Kidney glomerular epithelial cell (primary cell): ENCODE results near the gene ATXN3L.
"Not testable (repeated sequence)": the region's sequence is repeated elsewhere in the genome, so short reads cannot be mapped to it uniquely, and the experiment has no call there.

Experiments
- DNase-seq: peaks from one replicate; lab custom pipeline; 2025; lab: John Stamatoyannopoulos, UW

Gene ATXN3L

DNA sequence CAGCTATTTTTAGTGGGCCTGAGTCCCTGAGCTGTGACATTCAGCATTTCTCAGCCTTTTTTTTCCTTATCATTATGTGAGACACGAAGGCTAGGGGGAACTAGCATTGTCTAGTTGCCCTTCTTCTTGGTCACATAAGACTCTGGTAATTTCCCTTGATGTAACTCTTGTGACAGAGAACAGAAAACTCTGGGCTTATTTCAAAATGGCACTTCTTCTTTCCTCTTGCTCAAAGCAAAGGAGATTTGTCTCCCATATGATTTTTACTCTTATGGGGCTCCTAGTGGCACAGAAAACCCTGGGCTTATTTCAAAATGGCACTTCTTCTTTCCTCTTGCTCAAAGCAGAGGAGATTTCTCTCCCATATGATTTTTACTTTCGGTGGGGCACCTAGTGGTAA lies 14.7 kb downstream of the ATXN3L start:
- DNase-seq = no peak

DNA sequence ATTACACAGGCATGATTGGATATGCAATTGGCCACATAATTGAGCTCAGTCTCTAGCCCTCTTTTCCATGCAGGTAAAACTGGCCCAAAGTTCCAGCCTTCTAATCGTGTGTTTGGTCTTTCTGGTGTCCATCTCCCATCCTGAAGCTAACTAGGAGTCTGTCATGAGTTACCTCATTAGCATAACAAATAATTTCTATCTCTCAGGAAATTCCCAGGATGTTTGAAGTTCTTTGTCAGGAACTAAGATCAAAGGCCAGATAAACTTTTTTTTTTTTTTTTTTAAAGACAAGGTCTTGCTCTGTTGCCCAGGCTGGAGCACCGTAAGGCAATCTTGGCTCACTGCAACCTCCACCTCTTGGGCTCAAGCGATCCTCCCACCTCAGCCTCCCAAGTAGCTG lies 15.8 kb downstream of the ATXN3L start:
- no peak for DNase-seq

DNA sequence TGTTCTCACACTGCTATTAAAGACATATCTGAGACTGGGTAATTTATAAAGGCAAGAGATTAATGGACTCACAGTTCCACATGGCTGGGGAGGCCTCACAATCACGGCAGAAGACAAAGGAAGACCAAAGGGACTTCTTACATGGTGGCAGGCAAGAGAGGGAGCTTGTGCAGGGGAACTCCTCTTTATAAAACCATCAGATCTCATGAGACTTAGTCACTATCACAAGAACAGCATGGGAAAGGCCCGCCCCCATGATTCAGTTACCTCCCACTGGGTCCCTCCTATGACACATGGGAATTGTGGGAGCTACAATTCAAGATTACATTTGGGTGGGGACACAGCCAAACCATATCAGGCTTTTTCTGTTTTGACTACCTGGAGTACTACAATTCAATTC lies 16.6 kb downstream of the ATXN3L start:
- DNase-seq = not testable (repeated sequence)

DNA sequence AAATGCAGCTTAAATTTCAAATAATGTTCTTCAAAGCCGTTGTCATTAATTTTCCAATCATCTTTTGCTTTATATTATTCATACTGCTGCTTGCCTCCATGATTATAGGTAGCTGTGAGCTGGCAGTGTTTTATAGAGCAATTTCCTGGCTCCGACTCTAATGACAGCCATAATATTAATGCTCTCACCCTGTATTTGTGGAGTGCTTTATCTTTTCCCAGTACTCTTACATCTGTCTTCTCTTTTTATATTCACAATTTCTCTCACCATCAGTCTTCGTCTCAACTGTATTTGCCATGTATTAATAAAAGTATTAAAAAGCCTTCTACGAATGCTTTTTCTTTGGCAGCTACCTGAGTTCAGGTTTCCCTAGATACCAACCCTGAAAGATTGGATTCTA lies 21.0 kb downstream of the ATXN3L start:
- DNase-seq = no peak

GRCh38 chrX:13295841-13296240 lies 24.0 kb downstream of the ATXN3L start:
- no peak for DNase-seq

GRCh38 chrX:13293700-13294099 lies 26.2 kb downstream of the ATXN3L start:
- no peak for DNase-seq

- DNase-seq = no peak
Measured at GRCh38 chrX:13290891-13291614, 28.8 kb downstream of the ATXN3L start.

- DNase-seq = no peak
Measured at GRCh38 chrX:13288671-13289070, 31.2 kb downstream of the ATXN3L start.

DNA sequence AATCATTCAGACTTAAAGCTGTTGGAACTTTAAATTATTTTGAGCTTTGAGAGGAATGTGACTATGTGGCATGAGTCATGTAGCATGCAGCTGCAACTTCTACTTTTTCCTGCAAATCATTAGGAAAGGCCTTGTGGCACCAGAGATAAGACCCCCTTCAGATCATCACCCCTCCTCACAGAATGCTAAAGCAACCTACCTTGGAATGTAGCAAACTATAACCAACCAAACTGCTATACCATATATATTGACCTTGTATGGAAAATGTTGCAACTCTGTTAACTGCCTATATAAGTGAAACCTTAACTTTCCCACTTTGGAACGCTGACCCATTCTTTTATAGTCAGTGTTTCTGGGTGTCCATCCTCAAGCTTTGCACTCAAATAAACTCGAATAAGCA lies 32.0 kb downstream of the ATXN3L start:
- no peak for DNase-seq

- no peak for DNase-seq
Measured at GRCh38 chrX:13285693-13286092, 34.2 kb downstream of the ATXN3L start.

GRCh38 chrX:13285229-13285628 lies 34.6 kb downstream of the ATXN3L start:
- DNase-seq = no peak

DNA sequence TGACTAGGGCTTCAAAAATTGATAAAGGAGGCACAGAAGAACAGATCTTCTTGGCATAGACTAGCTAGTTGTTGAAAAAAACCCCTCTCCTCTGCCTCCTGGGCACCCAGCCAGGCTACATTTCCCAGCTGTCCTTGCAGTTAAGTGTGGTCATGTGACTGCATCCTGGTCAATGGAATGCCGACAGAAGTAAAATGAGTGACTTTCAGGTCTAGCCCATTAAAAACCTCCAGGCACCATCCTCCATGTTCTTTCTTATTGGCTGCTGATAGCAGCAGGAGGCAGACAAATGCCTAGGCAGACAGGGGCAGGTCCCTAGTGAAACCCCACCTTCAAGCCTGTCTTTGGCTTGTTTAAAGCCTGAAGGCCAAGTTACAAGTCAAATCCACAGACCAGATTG lies 35.3 kb downstream of the ATXN3L start:
- DNase-seq = no peak

GRCh38 chrX:13283950-13284546 lies 35.8 kb downstream of the ATXN3L start:
- peak; percentile 82 for DNase-seq

- peak; percentile 21 for DNase-seq
Measured at GRCh38 chrX:13283512-13283911, 36.3 kb downstream of the ATXN3L start.

DNA sequence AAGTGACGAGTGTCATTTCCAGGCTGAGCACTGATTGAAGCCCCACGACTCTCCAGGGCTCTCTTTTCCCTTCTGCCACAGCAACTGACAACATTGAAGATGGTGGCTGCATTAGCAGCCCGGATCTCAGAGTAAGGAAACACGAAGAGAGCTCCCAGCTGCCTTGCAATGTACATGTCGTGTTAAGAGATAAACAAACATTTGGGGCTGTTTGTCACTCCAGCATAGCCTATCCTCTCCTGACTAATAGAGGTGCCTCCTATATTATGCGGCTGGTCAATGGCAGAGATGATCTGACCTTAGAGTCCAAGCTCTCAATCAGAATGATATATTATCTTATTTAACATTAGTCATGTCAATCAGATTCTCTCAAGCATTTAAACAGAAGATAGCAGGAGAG lies 38.6 kb downstream of the ATXN3L start:
- no peak for DNase-seq

DNA sequence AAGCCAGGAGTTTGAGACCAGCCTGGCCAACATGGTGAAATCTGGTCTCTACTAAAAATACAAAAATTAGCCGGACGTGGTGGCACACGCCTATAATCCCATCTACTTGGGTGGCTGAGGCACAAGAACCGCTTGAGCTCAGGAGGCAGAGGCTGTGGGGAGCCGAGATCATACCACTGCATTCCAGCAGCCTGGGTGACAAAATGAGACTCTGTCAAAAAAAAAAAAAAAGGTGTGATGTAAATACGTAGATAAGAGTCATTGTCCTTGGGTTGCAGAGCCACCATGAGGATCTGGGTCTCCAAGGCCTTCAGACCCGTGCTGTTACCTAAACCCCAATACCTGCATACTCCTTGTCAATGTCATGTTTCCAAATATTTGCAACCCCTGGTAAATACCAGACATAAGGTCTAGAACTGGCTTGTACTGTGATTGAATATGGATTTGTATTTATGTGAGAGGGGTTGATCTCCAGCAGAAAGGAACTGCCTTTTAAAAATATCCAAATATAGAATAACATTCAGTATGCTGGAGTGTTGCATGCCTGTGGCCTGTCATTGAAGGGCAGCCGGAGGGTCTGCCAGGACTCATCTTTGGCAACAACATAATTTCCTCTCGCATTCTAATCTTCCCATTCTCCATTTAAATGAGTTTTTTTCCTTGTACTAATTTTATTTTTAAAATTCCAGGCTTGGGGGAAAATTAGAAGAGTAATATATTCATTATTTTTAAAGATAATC lies 40.4 kb downstream of the ATXN3L start:
- no peak for DNase-seq

DNA sequence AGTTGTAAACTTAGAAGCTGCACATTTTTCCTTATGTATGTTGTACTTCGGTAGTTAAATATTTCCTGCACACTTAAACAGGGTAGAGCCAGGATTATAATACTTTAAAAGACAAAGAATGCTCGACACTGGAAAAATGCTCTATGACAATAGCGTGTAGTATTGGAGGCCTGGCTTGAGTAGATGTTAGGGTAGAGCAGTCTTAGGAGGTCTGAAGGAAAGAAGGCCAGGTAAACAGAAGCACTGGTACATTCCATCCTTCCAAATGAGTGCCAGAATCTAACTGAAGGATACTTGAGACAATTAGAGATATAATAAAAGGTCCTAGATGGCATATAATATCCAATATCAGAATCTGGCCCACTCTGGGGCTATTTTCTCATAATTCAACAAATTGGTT lies 42.3 kb downstream of the ATXN3L start:
- DNase-seq = no peak

DNA sequence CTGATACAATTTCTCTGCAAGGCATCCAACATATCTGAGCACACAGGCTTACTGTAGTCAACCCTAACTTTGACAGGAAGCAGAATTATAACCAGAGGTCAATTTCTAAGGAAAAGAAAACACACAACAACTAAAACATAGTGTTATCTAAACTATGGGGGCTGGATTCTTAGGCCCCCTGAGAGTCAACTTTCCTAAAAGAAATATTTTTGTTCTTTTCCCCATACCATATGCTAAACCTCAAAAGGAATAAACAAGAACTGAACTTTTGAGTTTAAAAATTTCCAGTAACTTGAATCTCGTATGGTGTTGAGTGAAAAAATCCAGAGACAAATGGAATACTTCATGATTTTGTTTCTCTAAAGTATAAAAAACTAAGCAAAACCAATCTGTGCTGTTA lies 42.9 kb downstream of the ATXN3L start:
- DNase-seq = no peak

DNA sequence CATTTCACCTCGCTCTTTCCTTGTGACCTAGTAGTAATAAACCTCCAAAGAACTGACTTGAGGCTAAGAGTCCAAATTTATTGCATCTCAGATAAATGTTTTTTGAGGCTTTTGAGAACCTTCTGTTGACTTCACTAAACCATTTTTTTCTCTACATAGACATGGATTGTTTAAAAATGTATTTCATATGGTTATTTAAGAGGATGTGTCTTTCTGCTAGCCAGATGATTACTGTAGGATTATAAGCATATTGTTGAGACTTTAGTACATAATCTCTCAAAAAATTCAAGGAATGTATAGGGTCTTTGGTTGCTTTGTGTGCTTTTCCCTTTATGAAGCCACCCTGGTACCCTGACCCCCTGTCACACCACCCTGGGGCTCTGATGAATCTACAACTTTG lies 44.8 kb downstream of the ATXN3L start:
- DNase-seq = no peak

- no peak for DNase-seq
Measured at GRCh38 chrX:13272426-13272825, 47.4 kb downstream of the ATXN3L start.

DNA sequence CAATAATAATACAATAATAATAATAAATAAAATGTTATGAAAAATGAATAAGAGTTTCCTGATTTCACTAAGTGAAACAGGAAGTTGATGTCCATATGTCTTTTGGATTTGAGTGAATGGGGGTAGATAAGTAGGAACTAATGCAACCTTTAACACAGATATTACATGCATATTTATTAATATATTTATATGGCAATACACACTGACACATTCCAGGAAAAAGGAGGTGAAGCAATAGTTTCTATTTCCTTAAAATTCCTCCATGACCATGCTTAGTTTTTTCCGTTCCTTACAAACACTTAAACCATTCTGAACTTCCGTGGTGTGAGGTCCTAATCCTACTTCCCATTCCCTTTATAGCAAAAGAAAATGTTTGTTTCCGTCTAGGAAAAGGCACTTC lies 48.3 kb downstream of the ATXN3L start:
- DNase-seq = no peak

- DNase-seq = no peak
Measured at GRCh38 chrX:13270360-13270759, 49.5 kb downstream of the ATXN3L start.

DNA sequence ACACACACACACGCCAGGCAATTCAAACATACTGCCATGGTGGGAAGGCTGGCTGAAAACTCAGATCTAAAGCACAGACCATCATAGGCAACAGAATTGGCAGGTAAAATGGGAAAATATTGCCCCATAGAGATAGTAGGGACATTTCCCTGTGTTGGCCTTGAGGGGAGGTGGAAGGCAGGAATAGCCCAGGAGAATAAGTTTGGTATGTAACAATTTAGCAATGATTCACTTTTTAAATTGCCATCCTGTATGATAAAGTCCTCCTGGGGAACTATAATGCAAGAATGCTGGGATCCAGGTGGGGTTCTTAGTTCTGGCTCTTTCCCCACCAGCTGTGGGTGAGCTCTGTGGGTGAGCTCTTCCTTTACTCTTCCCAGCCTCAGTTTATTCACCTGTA lies 51.0 kb downstream of the ATXN3L start:
- no peak for DNase-seq
